ENCODE measurements around the gene PCED1B.
"Not testable (repeated sequence)": the region's sequence is repeated elsewhere in the genome, so short reads cannot be mapped to it uniquely, and the experiment has no call there.

PCED1B gene

GRCh38 chr12:47126246-47126645 lies 46.8 kb downstream of the PCED1B start:
- DNase-seq, result no peak

GRCh38 chr12:47131011-47131410 lies 51.6 kb downstream of the PCED1B start:
- no peak for DNase-seq

- no peak for DNase-seq
Observed at GRCh38 chr12:47134005-47134404, 54.6 kb downstream of the PCED1B start.

GRCh38 chr12:47135578-47135977 lies 56.2 kb downstream of the PCED1B start:
- DNase-seq, result no peak

GRCh38 chr12:47139000-47139681 lies 59.7 kb downstream of the PCED1B start:
- no peak for DNase-seq

- DNase-seq, result no peak
Observed at GRCh38 chr12:47141459-47141858, 62.0 kb downstream of the PCED1B start.

- DNase-seq, result no peak
Observed at GRCh38 chr12:47144769-47145168, 65.3 kb downstream of the PCED1B start.

- DNase-seq, result no peak
Observed at GRCh38 chr12:47145188-47145587, 65.8 kb downstream of the PCED1B start.

GRCh38 chr12:47147739-47148138 lies 68.3 kb downstream of the PCED1B start:
- no peak for DNase-seq

- no peak for DNase-seq
Observed at GRCh38 chr12:47149146-47149545, 69.7 kb downstream of the PCED1B start.

- no peak for DNase-seq
Observed at GRCh38 chr12:47152095-47152494, 72.7 kb downstream of the PCED1B start.

- no peak for DNase-seq
Observed at GRCh38 chr12:47155457-47156166, 76.2 kb downstream of the PCED1B start.

- no peak for DNase-seq
Observed at GRCh38 chr12:47156167-47156736, 76.8 kb downstream of the PCED1B start.

- DNase-seq, result no peak
Observed at GRCh38 chr12:47158792-47159191, 79.4 kb downstream of the PCED1B start.

- no peak for DNase-seq
Observed at GRCh38 chr12:47159348-47159747, 79.9 kb downstream of the PCED1B start.

- no peak for DNase-seq
Observed at GRCh38 chr12:47160316-47161244, 81.2 kb downstream of the PCED1B start.

- DNase-seq, result no peak
Observed at GRCh38 chr12:47164116-47164515, 84.7 kb downstream of the PCED1B start.

- no peak for DNase-seq
Observed at GRCh38 chr12:47164724-47165439, 85.5 kb downstream of the PCED1B start.

- no peak for DNase-seq
Observed at GRCh38 chr12:47165934-47166333, 86.5 kb downstream of the PCED1B start.

GRCh38 chr12:47166365-47166764 lies 86.9 kb downstream of the PCED1B start:
- no peak for DNase-seq

GRCh38 chr12:47170281-47170680 lies 90.9 kb downstream of the PCED1B start:
- DNase-seq, result not testable (repeated sequence)

GRCh38 chr12:47178014-47178413 lies 98.6 kb downstream of the PCED1B start:
- no peak for DNase-seq
